NCI-H2029 treated with DMSO at 0.1 percent for 48 hours (cell line): ENCODE measurements around the gene KRT34.
"Not testable (repeated sequence)": the region's sequence is repeated elsewhere in the genome, so short reads cannot be mapped to it uniquely, and the experiment has no call there.

Experiments used
- DNase-seq: peaks from one replicate; lab custom pipeline; 2025; lab: John Stamatoyannopoulos, UW

Gene KRT34

DNA sequence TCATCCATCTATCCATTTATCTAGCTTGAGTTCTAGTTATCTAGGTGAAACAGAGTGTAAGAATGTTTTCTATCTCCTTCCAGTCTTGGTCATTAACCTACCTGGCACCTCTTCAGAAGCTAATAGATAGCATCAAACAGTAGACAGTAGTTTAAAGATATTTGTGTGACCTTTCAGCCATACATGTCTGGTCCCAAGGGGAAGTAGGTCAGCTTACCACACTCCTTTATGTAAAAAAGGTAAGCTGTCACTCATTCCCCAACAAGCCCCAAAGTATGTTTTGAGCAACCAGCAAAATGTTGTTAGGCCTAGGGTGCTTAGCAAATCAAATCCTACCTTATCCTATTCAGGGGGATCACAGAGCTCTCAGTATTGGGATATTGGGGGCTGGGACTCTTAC lies 16.0 kb downstream of the KRT34 start:
- DNase-seq, result no peak

DNA sequence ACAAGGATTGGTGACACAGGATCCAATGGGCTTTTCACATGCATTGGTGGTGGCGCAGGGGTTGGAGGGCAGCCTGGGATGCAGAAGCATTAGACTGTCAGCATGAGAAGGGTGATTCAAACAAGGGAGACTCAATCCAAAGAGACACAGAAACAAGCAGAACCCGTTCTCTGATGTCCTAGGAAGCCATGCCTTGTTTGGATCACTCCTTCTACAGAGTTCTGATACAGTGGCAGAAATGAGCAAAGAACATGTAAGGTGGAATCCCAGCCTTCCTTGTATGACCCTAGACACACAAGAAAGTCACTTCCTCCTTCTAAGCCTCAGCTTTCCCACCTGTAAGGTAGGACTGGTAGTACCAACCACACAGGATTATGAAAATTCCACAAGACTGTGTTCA lies 18.2 kb downstream of the KRT34 start:
- no peak for DNase-seq

DNA sequence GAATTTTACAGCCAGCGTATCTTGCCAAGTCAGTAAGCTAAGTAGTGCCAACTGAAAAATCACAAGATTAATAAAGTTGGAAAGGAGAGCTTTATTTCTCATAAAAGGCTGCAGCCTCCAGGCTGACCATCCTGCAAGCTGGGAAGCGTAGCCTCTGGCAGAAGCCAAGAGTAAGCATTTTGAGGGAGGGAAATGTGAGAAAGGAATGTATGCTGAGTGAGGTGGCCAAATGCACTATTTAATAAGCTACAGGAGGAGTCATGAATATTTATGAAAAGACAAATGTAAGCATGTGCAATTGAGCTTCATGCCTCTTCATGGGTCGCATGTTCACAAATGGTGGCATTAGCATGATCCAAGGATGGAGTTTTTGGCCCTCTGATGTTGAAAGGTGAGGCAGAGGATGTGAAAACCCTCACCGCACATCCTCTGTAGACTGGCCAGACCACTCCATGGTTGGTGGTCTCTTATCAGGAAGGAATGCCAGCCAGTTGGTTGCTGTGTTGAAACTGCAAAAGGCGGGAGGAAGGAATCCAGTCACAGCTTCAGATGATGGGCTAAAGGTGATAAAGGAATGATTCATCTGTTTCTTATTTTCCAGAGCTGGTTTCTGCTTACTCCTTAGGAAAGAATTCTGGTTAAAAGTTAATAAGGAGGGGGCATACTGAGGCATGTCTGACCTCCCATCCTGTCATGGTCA lies 21.7 kb downstream of the KRT34 start:
- no peak for DNase-seq

DNA sequence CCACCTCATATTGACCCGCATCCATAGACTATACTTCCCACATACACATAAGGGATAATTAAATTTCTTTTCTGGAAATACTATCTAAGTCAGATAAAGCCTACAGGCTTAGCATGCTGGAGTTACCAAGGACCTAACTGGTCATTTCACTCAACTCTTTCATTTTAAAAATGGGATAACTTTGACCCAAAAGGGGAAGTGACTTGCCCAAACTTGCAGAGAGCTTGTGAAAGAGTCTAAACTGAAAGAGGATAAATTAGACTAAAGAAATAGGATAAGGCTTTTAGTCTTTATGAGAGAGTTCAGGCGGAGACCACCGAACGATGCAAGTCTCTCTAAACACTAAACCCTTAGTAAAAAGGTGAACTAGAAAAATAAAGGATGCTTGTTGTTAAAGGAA lies 27.6 kb downstream of the KRT34 start:
- DNase-seq, result no peak

DNA sequence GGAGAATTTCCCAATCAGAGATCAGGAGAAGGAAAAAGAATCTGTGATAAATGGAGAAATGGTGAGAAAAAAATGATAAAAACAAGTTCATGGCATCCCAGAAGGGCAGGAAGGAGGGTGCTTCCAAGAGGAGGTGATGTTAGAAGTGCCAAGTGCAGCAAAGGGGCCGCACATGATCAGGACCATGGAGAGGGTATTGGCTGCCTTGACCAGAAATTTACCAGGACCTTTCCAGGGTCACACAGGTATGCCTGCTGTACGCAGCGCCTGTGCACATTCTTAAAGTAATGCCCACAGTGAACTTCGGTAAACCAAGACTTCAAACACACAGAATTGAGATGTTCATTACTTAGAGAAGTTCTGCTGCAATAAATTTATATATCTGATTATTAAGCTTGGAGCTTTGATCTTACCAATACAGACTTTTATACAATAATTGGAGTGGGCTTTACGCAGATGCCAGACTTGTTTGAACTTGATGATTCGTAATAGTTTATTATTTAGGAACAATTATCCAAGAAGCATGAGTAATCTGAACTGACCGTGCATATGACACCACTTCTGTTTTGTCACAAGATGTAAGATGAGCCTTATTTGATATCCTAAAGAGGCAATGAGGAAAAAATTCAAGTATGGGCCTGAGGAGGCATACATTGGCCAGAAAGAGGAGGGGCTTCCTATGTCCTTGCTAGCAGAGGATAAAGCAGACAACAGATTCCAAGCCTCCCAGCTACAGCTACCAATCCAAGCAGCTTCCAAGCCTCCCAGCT lies 29.3 kb downstream of the KRT34 start:
- DNase-seq, result no peak

DNA sequence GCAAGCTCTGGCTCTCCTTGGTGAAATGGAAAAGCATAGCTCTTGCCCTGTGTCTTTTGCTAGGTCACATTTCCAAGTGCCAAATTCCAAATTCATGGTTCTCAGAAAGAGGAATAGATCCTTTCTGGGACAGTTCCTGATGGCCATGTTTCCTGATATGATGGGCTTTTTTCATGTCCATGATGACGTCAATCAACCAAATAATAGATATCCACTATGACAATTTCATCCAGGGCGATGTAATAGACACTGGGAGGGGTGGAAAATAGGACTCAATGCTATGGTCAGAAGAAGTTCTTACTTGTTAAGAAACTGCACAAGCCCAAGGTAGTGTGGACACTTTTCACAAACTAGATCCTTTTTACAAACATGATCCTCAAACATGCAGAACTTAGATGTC lies 30.9 kb downstream of the KRT34 start:
- no peak for DNase-seq

DNA sequence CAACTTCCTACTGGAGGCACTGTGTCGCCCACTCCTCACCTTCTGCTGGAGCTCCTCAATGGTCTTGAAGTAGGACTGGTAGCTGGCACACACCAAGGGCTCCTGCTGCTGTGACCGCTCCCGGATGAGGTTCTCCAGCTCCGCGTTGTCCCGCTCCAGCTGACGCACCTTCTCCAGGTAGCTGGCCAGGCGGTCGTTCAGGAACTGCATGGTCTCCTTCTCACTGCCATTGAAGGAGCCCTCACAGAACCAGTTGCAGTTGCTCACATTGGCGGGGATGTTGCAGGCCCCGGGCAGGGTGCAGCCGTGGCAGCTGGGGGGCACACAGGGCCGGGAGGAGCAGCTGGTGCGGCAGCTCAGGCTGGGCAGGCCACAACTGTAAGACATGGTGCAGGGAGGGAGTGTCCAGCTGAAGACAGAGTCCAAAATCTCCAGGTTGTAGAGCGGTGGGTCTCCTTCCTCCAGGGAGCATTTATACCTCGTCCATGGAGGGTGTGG lies 31.7 kb downstream of the KRT34 start, which contains the start of gene KRT33A:
TSS of gene KRT33A (minus strand) at position 448 of the 498 bp plus-strand sequence. CDS start at position 387, 61 bp downstream.
- DNase-seq, result not testable (repeated sequence)

DNA sequence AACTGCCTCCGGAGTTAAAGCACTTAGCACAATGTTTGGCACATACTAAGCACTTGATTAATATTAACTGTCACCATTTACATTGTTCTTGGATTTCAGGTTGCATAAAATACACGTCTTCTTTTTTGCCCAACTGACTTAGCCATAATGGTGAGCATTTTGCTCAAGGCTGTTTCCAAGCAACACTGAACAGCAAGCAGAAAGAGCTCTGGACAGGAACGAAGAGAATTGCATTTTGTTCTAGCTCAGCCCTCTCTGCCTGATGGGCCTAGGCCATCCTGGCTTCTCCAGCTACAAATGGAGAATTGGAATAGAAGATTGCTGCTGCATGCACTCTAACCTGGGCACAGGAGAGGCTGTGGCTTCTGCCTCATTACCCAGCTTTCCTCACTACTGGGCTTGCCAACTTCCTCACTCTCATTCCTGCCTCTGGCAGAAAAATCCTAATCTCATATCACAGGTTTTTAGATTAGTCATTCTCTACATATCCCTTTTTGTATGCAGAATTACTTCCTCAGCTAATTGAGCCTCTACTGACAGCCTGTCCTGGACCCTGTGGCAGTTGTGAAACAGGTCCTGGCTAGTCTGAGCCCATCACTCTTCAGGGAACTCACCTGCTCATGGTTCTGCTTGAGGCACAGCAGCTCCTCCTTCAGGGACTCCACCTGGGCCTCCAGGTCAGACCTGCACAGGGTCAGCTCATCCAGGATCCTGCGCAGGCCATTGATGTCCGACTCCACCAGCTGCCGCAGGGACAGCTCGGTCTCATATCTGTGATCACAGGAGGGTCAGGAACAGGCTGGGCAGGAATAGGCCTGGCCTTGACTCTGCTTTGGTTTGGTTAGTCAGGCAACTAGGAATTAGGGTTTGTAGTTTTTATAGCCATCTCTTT lies 34.0 kb downstream of the KRT34 start:
- DNase-seq, result no peak

DNA sequence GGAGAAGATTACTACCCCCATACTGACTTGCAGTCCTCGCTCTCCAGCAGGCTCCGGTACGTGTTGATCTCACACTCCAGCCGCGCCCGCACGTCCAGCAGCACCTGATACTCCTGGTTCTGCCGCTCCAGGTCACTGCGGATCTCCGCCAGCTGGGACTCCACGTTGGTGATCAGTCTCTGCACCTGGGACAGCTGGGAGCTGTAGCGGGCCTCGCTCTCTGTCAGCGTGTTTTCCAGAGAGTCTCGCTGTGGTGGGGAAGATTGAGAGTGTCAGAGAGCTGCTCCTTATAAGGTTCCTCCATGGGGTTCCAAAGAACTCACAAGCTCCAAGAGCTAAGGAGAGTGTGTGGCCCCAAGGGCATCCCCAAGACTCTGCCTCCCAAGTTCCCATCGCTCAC lies 35.7 kb downstream of the KRT34 start:
- DNase-seq, result not testable (repeated sequence)

DNA sequence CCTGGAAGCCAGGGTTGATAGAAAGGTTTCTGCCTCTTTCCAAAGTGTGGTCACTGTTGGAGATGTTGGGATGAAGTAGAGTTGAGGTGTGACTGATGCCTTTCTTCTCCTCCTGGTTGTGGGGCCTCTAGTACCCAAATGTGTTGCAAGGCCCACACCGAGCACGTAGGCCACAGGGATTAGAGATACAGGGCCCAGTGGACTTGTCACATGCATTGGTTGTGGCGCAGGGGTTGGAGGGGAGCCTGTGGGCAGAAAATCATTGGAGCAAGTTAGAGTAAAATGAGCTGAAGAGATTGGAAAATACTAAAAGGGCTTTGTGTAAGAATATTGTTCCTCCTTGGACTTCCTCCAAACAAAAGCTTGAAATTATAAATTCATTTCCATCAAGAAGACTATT lies 36.1 kb downstream of the KRT34 start:
- DNase-seq, result no peak

DNA sequence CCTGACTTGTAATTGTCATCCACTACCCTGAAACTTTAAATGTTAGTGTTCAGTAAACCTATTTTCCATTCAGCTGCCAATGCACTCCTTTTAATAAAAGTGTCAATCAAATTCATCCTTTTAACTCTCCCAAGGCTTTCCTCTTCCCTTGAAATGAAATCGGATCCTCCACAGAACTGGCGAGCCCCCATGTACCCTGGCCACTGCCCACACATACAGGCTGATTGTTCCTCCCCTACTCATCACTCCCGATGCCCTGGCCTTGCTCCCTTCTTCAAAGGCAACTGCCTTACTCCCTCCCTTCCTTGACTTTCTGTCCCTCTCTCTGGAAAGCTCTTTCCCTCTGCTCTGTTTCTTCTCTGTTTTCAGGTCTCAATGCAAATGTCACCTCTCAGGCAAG lies 39.1 kb downstream of the KRT34 start:
- no peak for DNase-seq

DNA sequence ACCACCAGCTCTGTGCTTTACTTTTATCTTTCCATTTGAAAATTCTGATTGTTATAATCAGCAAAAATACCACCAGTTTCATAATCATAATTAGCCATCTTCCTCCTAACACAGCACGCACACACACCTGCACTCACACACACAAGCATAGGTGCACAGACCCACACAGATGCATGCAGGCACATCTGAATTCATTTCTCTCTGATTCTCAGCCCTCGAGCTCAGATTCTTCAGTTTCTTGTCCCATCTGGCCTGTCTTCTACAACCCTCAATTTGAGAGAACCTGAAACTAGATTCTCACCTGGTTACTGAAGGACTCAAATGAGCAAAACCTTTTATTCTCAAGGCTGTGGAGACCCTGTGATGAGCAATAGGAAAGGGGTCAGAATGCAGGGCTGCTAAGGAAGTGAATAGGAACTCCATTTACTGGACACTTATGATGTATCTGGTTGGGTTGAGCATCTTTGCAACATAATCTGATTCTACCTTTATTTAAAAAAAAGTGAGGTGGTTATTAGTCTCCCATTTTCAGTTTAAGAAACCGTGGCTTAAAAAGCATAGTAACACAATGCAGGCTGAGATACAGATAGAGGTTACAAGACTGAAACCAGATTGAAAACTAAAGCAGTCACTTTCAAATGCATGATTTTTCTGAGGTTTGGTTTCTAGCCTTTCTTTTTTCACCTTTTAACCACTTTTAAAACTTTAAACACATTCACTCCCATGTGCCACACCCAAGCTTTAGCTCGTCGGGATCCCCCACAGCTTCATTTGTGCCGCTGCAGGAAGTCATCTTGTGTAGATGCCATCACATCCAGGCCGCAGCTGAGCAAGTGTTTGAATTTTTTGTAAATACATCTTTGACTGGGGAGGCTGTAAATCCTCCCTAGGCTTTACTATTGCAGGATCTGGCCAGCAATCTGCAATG lies 40.9 kb downstream of the KRT34 start:
- no peak for DNase-seq

DNA sequence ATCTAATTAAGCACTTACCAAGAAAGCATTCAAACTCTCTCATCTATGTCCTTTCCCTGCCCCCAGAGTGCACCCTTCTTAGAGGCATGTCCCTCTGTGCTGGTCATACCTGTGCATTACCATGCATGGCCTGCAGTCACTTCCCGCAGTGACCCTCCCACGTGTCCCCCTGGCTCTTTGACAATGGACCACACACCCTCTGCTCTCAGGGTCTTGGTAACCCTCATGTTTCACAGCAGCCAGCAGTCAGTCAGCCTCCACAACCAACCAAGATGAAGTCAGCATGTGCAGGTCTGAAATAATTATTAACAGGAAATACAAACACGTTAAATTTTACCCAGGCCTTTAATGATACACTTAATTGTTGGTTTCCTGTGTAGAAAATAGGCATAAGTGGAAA lies 41.6 kb downstream of the KRT34 start:
- no peak for DNase-seq

DNA sequence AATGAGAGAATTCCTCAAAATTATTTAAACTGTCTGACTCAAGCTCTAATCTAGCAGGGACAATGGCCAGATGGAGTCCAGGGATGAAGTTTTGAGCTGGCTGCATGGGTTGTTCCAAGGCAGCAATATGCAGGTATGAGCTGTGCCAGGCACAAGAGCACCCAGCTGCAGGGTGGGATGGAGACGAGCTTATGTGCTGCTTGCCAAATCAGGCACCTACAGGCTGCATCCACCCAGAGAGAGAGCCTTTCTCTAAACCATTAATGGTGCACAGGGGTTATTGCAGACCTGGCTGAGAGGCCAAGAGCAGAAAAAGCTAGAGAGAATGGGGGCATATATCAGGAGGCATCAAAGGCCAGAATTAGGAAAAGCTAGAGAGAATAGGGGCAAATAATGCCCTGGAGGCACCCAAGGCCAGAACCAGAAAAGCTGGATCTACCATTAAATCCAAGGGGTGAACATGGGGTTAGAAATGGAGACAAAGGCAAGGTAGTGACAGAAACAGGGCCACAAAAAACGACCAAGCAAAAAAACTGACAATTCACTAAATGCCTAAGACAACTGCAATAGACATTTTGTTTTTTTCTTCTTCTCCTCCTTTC lies 42.4 kb downstream of the KRT34 start:
- no peak for DNase-seq

DNA sequence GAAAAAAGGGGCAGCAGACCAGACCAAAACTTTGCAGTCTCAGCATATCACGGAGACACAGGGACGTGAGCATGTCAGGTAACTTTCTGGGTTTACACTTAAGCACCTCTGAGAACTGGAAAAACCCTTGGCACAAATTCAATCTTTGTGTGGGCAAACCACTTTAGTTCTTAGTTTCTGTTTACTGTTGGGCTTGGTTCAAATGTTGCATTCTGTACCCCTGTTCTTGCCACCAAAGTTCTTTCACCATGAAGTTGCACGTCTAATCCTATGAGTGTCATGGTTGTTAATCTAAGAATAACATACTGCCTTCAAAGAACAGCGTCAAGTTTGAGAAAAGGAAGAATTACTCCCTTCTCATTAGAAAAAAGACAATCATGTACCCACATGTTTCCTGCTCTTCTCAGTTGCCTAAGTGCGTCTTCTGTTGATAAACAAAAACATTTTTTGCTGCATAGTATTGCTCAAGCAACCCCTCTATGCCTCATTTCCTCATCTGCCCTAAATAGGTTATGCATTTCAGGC lies 43.1 kb downstream of the KRT34 start:
- no peak for DNase-seq

DNA sequence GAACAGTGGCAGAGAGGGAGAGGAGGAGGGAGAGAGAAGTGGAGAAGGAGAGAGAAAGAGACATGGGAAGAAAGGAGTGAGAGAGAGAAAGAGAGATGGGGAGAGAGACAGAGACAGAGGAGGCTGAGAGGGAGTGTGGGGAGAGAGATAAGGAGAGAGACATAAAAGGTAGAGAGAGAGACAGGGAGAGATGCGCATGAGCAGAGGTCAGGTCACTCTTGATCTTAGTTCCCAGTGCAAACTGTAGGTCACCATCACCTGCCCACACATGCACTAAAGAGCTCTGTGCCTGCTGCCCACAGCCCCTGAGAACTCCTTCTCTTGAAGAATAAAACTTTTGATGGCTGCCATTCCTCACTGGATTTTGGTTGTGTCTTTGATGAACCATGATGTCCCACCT lies 46.4 kb downstream of the KRT34 start:
- DNase-seq, result no peak

DNA sequence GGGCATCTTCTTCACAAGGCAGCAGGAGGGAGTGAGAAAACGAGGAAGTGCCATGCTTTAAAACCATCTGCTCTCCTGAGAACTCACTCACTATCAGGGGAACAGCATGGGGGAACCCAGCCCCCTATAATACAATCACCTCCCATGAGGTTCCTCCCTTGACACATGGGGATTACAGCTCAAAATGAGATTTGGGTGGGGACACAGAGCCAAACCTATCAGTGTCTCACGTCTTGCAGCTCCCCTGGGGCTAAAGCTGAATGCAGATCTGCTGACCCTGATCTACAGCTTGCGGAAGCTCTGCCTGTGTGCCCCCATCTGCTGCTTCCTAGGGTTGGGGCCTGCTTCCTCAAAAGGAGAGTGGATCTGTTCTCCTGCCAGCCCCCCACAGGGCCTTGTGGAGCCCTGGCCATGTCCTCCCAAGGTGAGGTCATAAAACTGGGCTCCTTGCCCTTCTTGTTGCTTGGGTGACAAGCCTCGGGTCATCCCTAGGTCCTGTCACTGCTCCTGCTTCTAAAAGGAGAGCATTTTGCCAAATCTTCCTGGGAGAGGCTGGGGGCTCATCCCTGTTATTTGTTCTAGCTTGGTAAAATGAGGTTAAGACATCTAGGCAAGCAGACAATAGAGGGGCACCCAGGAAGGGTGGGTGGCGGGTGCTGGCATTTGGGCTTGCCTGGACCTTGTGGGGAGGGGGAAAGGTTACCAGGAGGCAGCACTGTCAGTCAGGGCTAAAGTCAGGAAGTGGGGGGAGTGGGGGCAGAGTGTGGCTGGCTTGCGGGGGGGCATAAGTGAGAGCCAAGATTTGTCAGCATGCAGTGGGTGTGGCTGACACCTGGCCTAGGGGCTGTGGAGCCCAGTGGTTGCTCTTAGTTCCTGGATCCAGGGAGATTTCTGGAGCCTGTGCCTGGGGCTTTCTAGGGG lies 47.5 kb downstream of the KRT34 start:
- DNase-seq, result no peak

DNA sequence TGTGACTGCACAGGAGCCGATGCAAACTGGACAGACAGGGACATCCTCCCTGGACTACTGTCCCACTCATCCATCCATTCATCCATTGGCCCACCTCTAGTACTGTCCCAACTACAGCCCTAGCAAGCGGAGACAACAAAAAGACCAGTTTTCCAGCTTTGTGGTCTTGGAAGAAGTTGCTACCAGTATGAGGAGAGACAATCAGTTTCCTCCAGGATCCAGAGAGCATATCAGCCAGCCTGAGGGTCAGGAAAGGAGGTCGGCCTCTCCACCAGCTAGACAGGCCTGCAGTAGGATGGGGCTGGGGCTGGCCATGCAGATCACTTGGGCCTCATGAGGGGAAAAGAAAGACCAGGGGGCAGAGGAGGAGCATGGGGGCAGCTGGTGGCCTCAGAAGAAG lies 48.3 kb downstream of the KRT34 start:
- DNase-seq, result no peak

DNA sequence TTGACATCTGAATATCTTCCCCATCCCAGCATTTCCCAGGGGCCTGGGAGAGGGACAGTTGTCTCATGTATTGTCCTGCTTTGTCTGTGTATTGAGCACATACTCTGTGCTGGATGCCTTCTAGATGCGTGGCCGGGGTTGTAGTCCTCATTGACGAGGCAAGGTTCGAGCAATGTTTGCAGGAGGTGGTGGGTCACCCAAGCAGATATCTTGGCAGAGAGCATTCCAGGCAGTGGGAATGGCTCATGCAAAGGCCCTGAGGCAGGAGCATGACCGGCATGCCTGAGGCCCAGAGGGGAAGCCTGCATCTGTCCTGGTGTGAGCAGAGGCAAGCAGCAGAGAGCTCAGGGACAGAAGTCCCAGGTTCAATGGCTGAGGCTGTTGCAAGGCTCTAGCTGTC lies 49.0 kb downstream of the KRT34 start:
- DNase-seq, result no peak

DNA sequence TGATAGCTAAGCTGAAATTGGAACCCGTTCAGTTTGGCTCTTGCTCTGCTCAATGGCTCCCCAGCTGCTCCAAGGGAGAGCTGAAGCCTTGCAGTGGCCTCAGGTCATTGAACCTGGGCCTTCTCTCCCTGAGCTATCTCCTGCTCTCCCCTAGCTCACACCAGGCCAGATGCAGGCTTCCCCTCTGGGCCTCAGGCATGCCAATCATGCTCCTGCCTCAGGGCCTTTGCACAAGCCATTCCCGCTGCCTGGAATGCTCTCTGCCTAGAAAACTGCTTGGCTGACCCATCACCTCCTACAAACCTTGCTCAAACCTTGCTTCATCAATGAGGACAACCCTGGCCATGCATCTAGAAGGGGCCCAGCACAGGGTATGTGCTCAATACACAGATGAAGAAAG lies 49.9 kb downstream of the KRT34 start:
- no peak for DNase-seq
